Keratinocyte (primary cell): Measurements from ENCODE around the gene ITPR2. TPM values are rescaled to one million over a fixed set of nuclear protein-coding genes. Genes with fewer than 3 reads are reported as not detected.

Source experiments
- DNase-seq: peaks from one replicate; pipeline ENCODE4 v3.0.0-alpha.2; 2011; ENCODE audit warnings: low read depth, missing footprints, low spot score
- FAIRE-seq: peaks from 2 replicates; lab custom pipeline; 2011; peaks lifted over from hg19 to GRCh38; lab: Jason Lieb, UNC
- H2AFZ ChIP-seq: 2 replicates; pipeline ENCODE4 v1.6.0; 2012; ENCODE audit warnings: low read length, control low read depth, inconsistent platforms; ENCODE audit not compliant: control insufficient read depth
- H3K27ac ChIP-seq: 2 replicates; pipeline ENCODE4 v1.5.1; 2011; ENCODE audit warnings: low read length; ENCODE audit not compliant: control insufficient read depth, insufficient read depth
- H3K27me3 ChIP-seq: 3 replicates; pipeline ENCODE4 v1.6.0; 2011; ENCODE audit warnings: low read length; ENCODE audit not compliant: control insufficient read depth, insufficient read depth; ENCODE audit errors: extremely low read depth
- H3K36me3 ChIP-seq, 2 experiments: 2 replicates in 1 of 2; 3 replicates in 1 of 2; pipeline ENCODE4 v1.5.1; 2011; ENCODE audit warnings: low read length in 2 of 2, mild to moderate bottlenecking in 1 of 2; ENCODE audit not compliant: control insufficient read depth in 2 of 2, insufficient read depth in 2 of 2; ENCODE audit errors: extremely low read depth in 1 of 2
- H3K4me1 ChIP-seq: 3 replicates; pipeline ENCODE4 v1.5.1; 2011; ENCODE audit warnings: low read length; ENCODE audit not compliant: control insufficient read depth, insufficient read depth; ENCODE audit errors: extremely low read depth
- H3K4me2 ChIP-seq: 3 replicates; pipeline ENCODE4 v1.6.0; 2011; ENCODE audit warnings: low read depth, low read length; ENCODE audit not compliant: control insufficient read depth, insufficient read depth; ENCODE audit errors: extremely low read depth
- H3K4me3 ChIP-seq, 3 experiments: fragments of 200-600 bp in 1 of 3; sonication (generic) in 1 of 3; 2 replicates in 2 of 3; 3 replicates in 1 of 3; pipeline ENCODE4 v1.5.1; 2011 to 2016; ENCODE audit warnings: low read length in 3 of 3, mild to moderate bottlenecking in 3 of 3, control low read depth in 2 of 3, inconsistent platforms in 1 of 3, low read depth in 1 of 3, mixed read lengths in 1 of 3, mixed run types in 1 of 3, moderate library complexity in 1 of 3; ENCODE audit not compliant: control insufficient read depth in 2 of 3, insufficient read depth in 2 of 3; ENCODE audit errors: extremely low read depth in 1 of 3
- H3K79me2 ChIP-seq: 2 replicates; pipeline ENCODE4 v1.6.0; 2012; ENCODE audit warnings: low read length; ENCODE audit not compliant: control insufficient read depth, insufficient read depth
- H3K9ac ChIP-seq: 3 replicates; pipeline ENCODE4 v1.6.0; 2011; ENCODE audit warnings: low read length; ENCODE audit not compliant: control insufficient read depth, insufficient read depth; ENCODE audit errors: extremely low read depth
- H3K9me1 ChIP-seq: 3 replicates; pipeline ENCODE4 v1.6.0; 2011; ENCODE audit warnings: low read length; ENCODE audit not compliant: control insufficient read depth, insufficient read depth; ENCODE audit errors: extremely low read depth
- H3K9me3 ChIP-seq: 2 replicates; pipeline ENCODE4 v1.5.1; 2012; ENCODE audit warnings: low read depth, low read length; ENCODE audit not compliant: control insufficient read depth
- H4K20me1 ChIP-seq: 3 replicates; pipeline ENCODE4 v1.6.0; 2011; ENCODE audit warnings: low read length; ENCODE audit not compliant: control insufficient read depth, insufficient read depth; ENCODE audit errors: extremely low read depth
- CTCF ChIP-seq, 3 experiments: IDR thresholded peaks in 1 of 3; conservative IDR thresholded peaks in 1 of 3; optimal IDR thresholded peaks in 1 of 3; 2 replicates in 2 of 3; 3 replicates in 1 of 3; pipeline versions ENCODE3 to v1.5.1; 2011; ENCODE audit warnings: low read length in 3 of 3, mild to moderate bottlenecking in 3 of 3, moderate library complexity in 2 of 3, control low read depth in 1 of 3, inconsistent platforms in 1 of 3; ENCODE audit not compliant: insufficient read depth in 2 of 3; ENCODE audit errors: extremely low read depth in 1 of 3
- EZH2 ChIP-seq: IDR thresholded peaks from one replicate; pipeline ENCODE4 v1.6.1; 2012; ENCODE audit warnings: inconsistent platforms, mild to moderate bottlenecking, low read length, moderate library complexity
- dilution Hi-C: fragments of 300-500 bp; cut with MboI; formaldehyde crosslinking; loops from one replicate; pipeline ENCODE4 v1.7.0; 2020; ENCODE audit warnings: low sequenced_read_pairs; ENCODE audit not compliant: extremely low pct_ligation_motif_present
- polyA plus RNA-seq, 5 experiments: library from polyadenylated mRNA; depleted of rRNA in 3 of 5; stranded (reverse) in 3 of 5; stranded (forward) in 1 of 5; unstranded in 1 of 5; fragments of >200 nt; gene quantifications; 1 replicate in 1 of 5; 2 replicates in 3 of 5; 3 replicates in 1 of 5; pipeline versions ENCODE4 v1.2.1 to v1.2.3, GENCODE V29; 2011 to 2012; ENCODE audit warnings: missing spikeins in 2 of 5, low read depth in 1 of 5, low replicate concordance in 1 of 5

The ITPR2 gene
- polyA plus RNA-seq, 1 donor (not counting 4 experiments of a cell fraction or from before 2014, with no cell fraction given): 7.6 TPM

- Histone ChIP-seq H3K79me2 (no peaks in the 10 kb centered on the region), H2AFZ (no peak overlapping the region), H4K20me1 (no peaks in the 10 kb centered on the region), H3K27me3 (no peaks in the 10 kb centered on the region), H3K36me3 (no peaks in the 10 kb centered on the region), H3K27ac (no peak overlapping the region), H3K4me3 (no peak overlapping the region), H3K9me3 (no peaks in the 10 kb centered on the region), H3K4me1 (no peaks in the 10 kb centered on the region), H3K4me2 (no peak overlapping the region), H3K9ac (no peak overlapping the region), H3K9me1 (no peaks in the 10 kb centered on the region)
- FAIRE-seq (no peak), DNase-seq (no peak)
- TF ChIP-seq EZH2 (no peak), CTCF (optimal IDR thresholded peaks at IDR 0.05 in 1 of 3, IDR thresholded peaks at IDR 0.05 in 1 of 3, conservative IDR thresholded peaks at IDR 0.05 in 1 of 3; ENCODE audit: extremely low read depth in 1 of 3, insufficient read depth in 2 of 3, low read length in 3 of 3) (no peak)
- dilution Hi-C loops: no loop called here
Measured at GRCh38 chr12:26573225-26573909, 259.6 kb downstream of the ITPR2 start.

- H3K9me1 ChIP-seq: no peaks in the 10 kb centered on the region
- FAIRE-seq: no peak
- no peaks in the 10 kb centered on the region for H3K4me1 ChIP-seq
- DNase-seq: no peak
- H3K9ac ChIP-seq: no peak overlapping the region
- no peak overlapping the region for H2AFZ ChIP-seq
- TF ChIP-seq EZH2 (no peak), CTCF (optimal IDR thresholded peaks at IDR 0.05 in 1 of 3, IDR thresholded peaks at IDR 0.05 in 1 of 3, conservative IDR thresholded peaks at IDR 0.05 in 1 of 3; ENCODE audit: extremely low read depth in 1 of 3, insufficient read depth in 2 of 3, low read length in 3 of 3) (no peak)
- no peak overlapping the region for H3K4me2 ChIP-seq
- H3K79me2 ChIP-seq: no peaks in the 10 kb centered on the region
- H4K20me1 ChIP-seq: no peaks in the 10 kb centered on the region
- H3K27me3 ChIP-seq: no peaks in the 10 kb centered on the region
- dilution Hi-C loops: no loop called here
- H3K27ac ChIP-seq: no peak overlapping the region
- H3K36me3 ChIP-seq: no peaks in the 10 kb centered on the region
- no peaks in the 10 kb centered on the region for H3K9me3 ChIP-seq
- H3K4me3 ChIP-seq: no peak overlapping the region
Measured at GRCh38 chr12:26572137-26572536, 260.9 kb downstream of the ITPR2 start.
